Spleen (tissue), 11 donors: Measurements from ENCODE around the gene GABPB1. TPM values are rescaled to one million over a fixed set of nuclear protein-coding genes. Genes with fewer than 3 reads are reported as not detected.

ENCODE experiments used
- DNase-seq: peaks from one replicate; pipeline ENCODE4 v3.0.0-alpha.2; 2020
- H3K27ac ChIP-seq, 8 donors: fragments of 200-600 bp; sonication (generic) in 7 of 8; 1 replicate in 4 of 8; 2 replicates in 4 of 8; pipeline versions ENCODE4 v1.5.0 to v1.8.0; 2016 to 2021; ENCODE audit warnings: inconsistent platforms in 4 of 8, mild to moderate bottlenecking in 4 of 8, moderate library complexity in 1 of 8
- H3K27me3 ChIP-seq, 7 donors: fragments of 200-600 bp; sonication (generic) in 6 of 7; replicated peaks in 1 of 7; 1 replicate in 4 of 7; 2 replicates in 3 of 7; pipeline versions ENCODE4 v1.5.0 to v1.8.0; 2016 to 2021; ENCODE audit warnings: inconsistent platforms in 3 of 7, mild to moderate bottlenecking in 1 of 7
- H3K36me3 ChIP-seq, 6 donors: fragments of 200-600 bp; sonication (generic) in 5 of 6; 1 replicate in 4 of 6; 2 replicates in 2 of 6; pipeline versions ENCODE4 v1.5.0 to v1.8.0; 2016 to 2021; ENCODE audit warnings: inconsistent platforms in 2 of 6
- H3K4me1 ChIP-seq, 6 donors: fragments of 200-600 bp; sonication (generic) in 5 of 6; 1 replicate in 3 of 6; 2 replicates in 3 of 6; pipeline versions ENCODE4 v1.5.0 to v1.8.0; 2016 to 2021; ENCODE audit warnings: inconsistent platforms in 3 of 6
- H3K4me3 ChIP-seq, 8 donors: fragments of 200-600 bp; sonication (generic) in 7 of 8; 1 replicate in 4 of 8; 2 replicates in 4 of 8; pipeline versions ENCODE4 v1.5.0 to v1.8.0; 2016 to 2021; ENCODE audit warnings: inconsistent platforms in 4 of 8, mild to moderate bottlenecking in 4 of 8, moderate library complexity in 2 of 8
- H3K9me3 ChIP-seq, 8 donors: fragments of 200-600 bp; sonication (generic) in 7 of 8; 1 replicate in 4 of 8; 2 replicates in 4 of 8; pipeline versions ENCODE4 v1.5.0 to v1.8.0; 2016 to 2021; ENCODE audit warnings: inconsistent platforms in 4 of 8
- CTCF ChIP-seq, 11 experiments: fragments of 200-600 bp in 7 of 11; fragments of 450-650 bp in 4 of 11; sonication (generic) in 4 of 11; IDR thresholded peaks in 8 of 11; conservative IDR thresholded peaks in 3 of 11; 1 replicate in 7 of 11; 2 replicates in 4 of 11; pipeline versions ENCODE4 v1.4.0 to v1.8.0; 2016 to 2021; ENCODE audit warnings: antibody characterized with exemption in 11 of 11, inconsistent platforms in 4 of 11, mild to moderate bottlenecking in 1 of 11
- POLR2A ChIP-seq, 3 donors: fragments of 450-650 bp; IDR thresholded peaks; one replicate each; pipeline ENCODE4 v1.5.1; 2017; ENCODE audit warnings: antibody characterized with exemption in 3 of 3, mild to moderate bottlenecking in 1 of 3
- POLR2AphosphoS5 ChIP-seq, 3 donors: sonication (generic); formaldehyde crosslinking; IDR thresholded peaks; one replicate each; pipeline ENCODE4 v1.5.1; 2017; ENCODE audit warnings: antibody characterized with exemption in 3 of 3
- WGBS, 5 donors: extraction: QIAGEN DNeasy Blood & Tissue Kit in 3 of 5; methylation state at CpG; one replicate each; pipeline versions ENCODE4 v1.1.5 to v1.1.7; 2013 to 2018; 5-methylcytosine and 5-hydroxymethylcytosine counted together
- intact Hi-C: fragments of 100-400 bp; cut with DNase I; formaldehyde crosslinking; loops from one replicate; pipeline ENCODE4 v1.15.0; 2023; ENCODE audit warnings: low total_unique reads
- polyA plus RNA-seq, 3 donors: library from polyadenylated mRNA; stranded (reverse); fragments of 200-250 nt; gene quantifications; one replicate each; pipeline ENCODE4 v1.2.1, GENCODE V29; 2013
- total RNA-seq, 7 donors: library from RNA; depleted of rRNA in 3 of 7; stranded (reverse); fragments of >200 nt in 3 of 7; fragmentation: NEBNext Ultra II Directional in 4 of 7; extraction: Animal tissue kit (Norgen Biotek cat#: 25700) in 4 of 7; gene quantifications; one replicate each; pipeline versions ENCODE4 v1.1.0 to v1.2.1, GENCODE V29; 2016 to 2021
- donor health status: healthy with polysubstance abuse.
- donor health status: DM: no; HTN: no; CAD: no; lungs with moderate emphysema.
- donor health status: DM: no; HTN: no; CAD: no.
- donor health status: Bipolar disorder and iron deficiency.
- donor health status: healthy.
- donor health status: DM: no; HTN: no; CAD: no.
- donor health status: DM: yes; HTN: yes; CAD: no.

GABPB1 gene
- total and polyA plus RNA-seq, 10 donors = 7.7 to 36.9 (median 21.8) TPM

GRCh38 chr15:50256188-50257041, 98.6 kb downstream of the GABPB1 start:
- no peak overlapping the region for H3K4me3 ChIP-seq
- H3K4me1 ChIP-seq = peaks cover 0 to 36% (median 5%) of the 10 kb centered on the region in 6 donors
- H3K36me3 ChIP-seq = no peaks in the 10 kb centered on the region
- no peak for TF ChIP-seq POLR2A (IDR thresholded peaks at IDR 0.05)
- TF ChIP-seq POLR2AphosphoS5 (IDR thresholded peaks at IDR 0.05) = no peak
- no peak for TF ChIP-seq CTCF (IDR thresholded peaks at IDR 0.05 in 8 of 11, conservative IDR thresholded peaks at IDR 0.05 in 3 of 11)
- WGBS, 5 donors = 63 to 77% (median 66%) methylated on average over 5 of the region's 5 CpGs
- H3K9me3 ChIP-seq = no peaks in the 10 kb centered on the region
- no peaks in the 10 kb centered on the region for H3K27me3 ChIP-seq
- DNase-seq = no peak
- intact Hi-C loops = no loop called here
- H3K27ac ChIP-seq = peak overlapping the region in 1 of 8 donors; percentile 70

DNA sequence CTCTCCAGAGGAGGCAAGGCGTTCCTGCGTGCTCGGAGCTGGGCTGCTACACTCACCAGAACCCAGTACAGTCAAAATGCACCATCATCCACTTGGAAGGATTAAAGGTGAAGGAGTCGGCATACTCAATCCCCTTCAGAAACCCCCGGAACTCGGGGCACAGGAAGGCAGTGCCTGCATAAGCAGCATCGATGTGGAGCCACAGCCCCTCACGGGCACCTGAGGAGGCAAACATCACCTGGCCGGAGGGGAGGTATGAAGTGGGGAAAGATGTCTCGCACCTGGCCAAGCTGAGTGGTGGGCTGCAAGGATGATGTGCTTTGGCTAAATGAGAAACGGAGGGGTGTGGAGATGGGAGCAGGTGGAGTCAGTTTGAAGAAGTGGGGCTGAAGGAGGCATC, 102.4 kb downstream of the GABPB1 start:
- WGBS, 5 donors = 92 to 96% (median 95%) methylated on average over 11 of the region's 11 CpGs
- TF ChIP-seq POLR2A (IDR thresholded peaks at IDR 0.05) (no peak), POLR2AphosphoS5 (IDR thresholded peaks at IDR 0.05) (no peak), CTCF (IDR thresholded peaks at IDR 0.05 in 8 of 11, conservative IDR thresholded peaks at IDR 0.05 in 3 of 11) (no peak)
- Histone ChIP-seq H3K4me3 (no peak overlapping the region), H3K27ac (no peak overlapping the region), H3K36me3 (no peaks in the 10 kb centered on the region), H3K27me3 (no peaks in the 10 kb centered on the region), H3K4me1 (peaks cover 0 to 22% (median 9%) of the 10 kb centered on the region in 6 donors), H3K9me3 (no peaks in the 10 kb centered on the region)
- no peak for DNase-seq
- intact Hi-C loops = no loop called here

DNA sequence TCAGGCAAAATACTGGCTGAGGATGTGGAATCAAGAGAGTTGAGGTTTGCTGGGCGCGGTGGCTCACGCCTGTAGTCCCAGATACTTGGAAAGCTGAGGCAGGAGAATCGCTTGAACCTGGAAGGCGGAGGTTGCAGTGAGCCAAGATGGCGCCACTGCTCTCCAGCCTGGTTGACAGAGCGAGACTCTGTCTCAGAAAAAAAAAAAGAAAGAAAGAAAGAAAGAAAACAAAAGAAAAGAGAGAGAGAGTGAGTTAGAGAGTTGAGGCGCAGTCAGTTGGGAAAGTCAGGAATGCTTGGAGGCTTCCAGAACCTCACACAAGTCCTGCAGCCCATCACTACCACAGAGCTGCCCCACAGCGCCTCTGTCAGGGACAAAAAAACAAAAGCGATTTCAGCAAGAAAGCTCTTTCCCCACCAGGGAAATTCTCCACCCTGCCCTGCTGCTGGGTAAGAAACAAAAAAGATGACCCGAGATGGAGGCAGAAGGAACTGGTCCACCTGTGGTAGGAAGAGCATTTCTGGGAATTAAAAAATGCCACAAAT, 103.3 kb downstream of the GABPB1 start:
- TF ChIP-seq POLR2AphosphoS5 (IDR thresholded peaks at IDR 0.05) = no peak
- TF ChIP-seq POLR2A (IDR thresholded peaks at IDR 0.05) = no peak
- no peak for TF ChIP-seq CTCF (IDR thresholded peaks at IDR 0.05 in 8 of 11, conservative IDR thresholded peaks at IDR 0.05 in 3 of 11)
- Histone ChIP-seq H3K27me3 (no peaks in the 10 kb centered on the region), H3K36me3 (no peaks in the 10 kb centered on the region), H3K27ac (no peak overlapping the region), H3K4me1 (peaks cover 0 to 29% (median 12%) of the 10 kb centered on the region in 6 donors), H3K9me3 (no peaks in the 10 kb centered on the region), H3K4me3 (no peak overlapping the region)
- 82 to 94% (median 93%) methylated on average over 11 of the region's 11 CpGs for WGBS, 5 donors
- intact Hi-C loops = no loop called here
- DNase-seq = no peak

GRCh38 chr15:50250760-50251394, 104.1 kb downstream of the GABPB1 start:
- Histone ChIP-seq H3K4me1 (peaks cover 0 to 30% (median 12%) of the 10 kb centered on the region in 6 donors), H3K27ac (no peak overlapping the region), H3K27me3 (no peaks in the 10 kb centered on the region), H3K9me3 (no peaks in the 10 kb centered on the region), H3K4me3 (no peak overlapping the region), H3K36me3 (no peaks in the 10 kb centered on the region)
- TF ChIP-seq CTCF (IDR thresholded peaks at IDR 0.05 in 8 of 11, conservative IDR thresholded peaks at IDR 0.05 in 3 of 11) = no peak
- TF ChIP-seq POLR2A (IDR thresholded peaks at IDR 0.05) = no peak
- no peak for TF ChIP-seq POLR2AphosphoS5 (IDR thresholded peaks at IDR 0.05)
- no peak for DNase-seq
- 81 to 88% (median 87%) methylated on average over 6 of the region's 6 CpGs for WGBS, 5 donors
- intact Hi-C loops = no loop called here
